Upper lobe of left lung (tissue), 6 donors: ENCODE measurements around the gene SERPINH1. TPM values are rescaled to one million over a fixed set of nuclear protein-coding genes. Genes with fewer than 3 reads are reported as not detected.

Experiments used
- ATAC-seq, 2 donors: fragments of 200-7000 bp; cut with Tn5 transposase; one replicate each; pipeline ENCODE4 v1.9.1; 2022; ENCODE audit warnings: mild to moderate bottlenecking in 2 of 2, moderate library complexity in 2 of 2; ENCODE audit not compliant: low FRiP score in 2 of 2
- DNase-seq, 2 donors: peaks; one replicate each; pipeline ENCODE4 v3.0.0-alpha.2; 2019 to 2020
- H3K27ac ChIP-seq, 4 donors: fragments of 200-600 bp; sonication (generic); one replicate each; pipeline ENCODE4 v1.5.1; 2016 to 2019
- H3K27me3 ChIP-seq, 4 donors: fragments of 200-600 bp; sonication (generic); one replicate each; pipeline ENCODE4 v1.5.1; 2017 to 2019
- H3K36me3 ChIP-seq, 4 donors: fragments of 200-600 bp; sonication (generic); one replicate each; pipeline ENCODE4 v1.5.1; 2016 to 2019
- H3K4me1 ChIP-seq, 4 donors: fragments of 200-600 bp; sonication (generic); one replicate each; pipeline ENCODE4 v1.5.1; 2018 to 2019
- H3K4me3 ChIP-seq, 4 donors: fragments of 200-600 bp; sonication (generic); one replicate each; pipeline ENCODE4 v1.5.1; 2017 to 2019; ENCODE audit warnings: mild to moderate bottlenecking in 2 of 4, moderate library complexity in 1 of 4
- H3K9me3 ChIP-seq, 4 donors: fragments of 200-600 bp; sonication (generic); one replicate each; pipeline ENCODE4 v1.5.1; 2018 to 2019
- EP300 ChIP-seq, 4 donors: sonication (generic); formaldehyde crosslinking; IDR thresholded peaks; one replicate each; pipeline ENCODE4 v1.5.1; 2017; ENCODE audit warnings: antibody characterized with exemption in 4 of 4, control low read depth in 2 of 4
- POLR2A ChIP-seq, 4 donors: fragments of 450-650 bp; IDR thresholded peaks; one replicate each; pipeline ENCODE4 v1.5.1; 2016 to 2017; ENCODE audit warnings: antibody characterized with exemption in 4 of 4, mild to moderate bottlenecking in 2 of 4
- POLR2AphosphoS5 ChIP-seq, 2 donors: sonication (generic); formaldehyde crosslinking; IDR thresholded peaks; one replicate each; pipeline ENCODE4 v1.5.1; 2017; ENCODE audit warnings: antibody characterized with exemption in 2 of 2
- WGBS, 2 donors: methylation state at CpG; one replicate each; pipeline ENCODE4 v1.1.5; 2017 to 2018; 5-methylcytosine and 5-hydroxymethylcytosine counted together
- total RNA-seq, 6 donors: library from RNA; depleted of rRNA in 4 of 6; stranded (reverse); fragments of >200 nt in 4 of 6; gene quantifications; one replicate each; pipeline versions ENCODE4 v1.1.0 to v1.2.1, GENCODE V29; 2016 to 2021
- TF ChIP-seq, protein P1 (sequence below), 6 experiments: fragments of 450-650 bp in 4 of 6; fragments of 200-600 bp in 2 of 6; sonication (generic) in 2 of 6; IDR thresholded peaks; one replicate each; pipeline ENCODE4 v1.5.1; 2016 to 2019; ENCODE audit warnings: antibody characterized with exemption in 6 of 6
- donor health status: DM: no; HTN: no; CAD: no; lungs with moderate emphysema.
- donor health status: DM: no; HTN: yes; CAD: no; lungs with severe emphysema.

Gene SERPINH1
- total RNA-seq, 6 donors from 2014 or later, result 95.9 to 266 (median 145) TPM

DNA sequence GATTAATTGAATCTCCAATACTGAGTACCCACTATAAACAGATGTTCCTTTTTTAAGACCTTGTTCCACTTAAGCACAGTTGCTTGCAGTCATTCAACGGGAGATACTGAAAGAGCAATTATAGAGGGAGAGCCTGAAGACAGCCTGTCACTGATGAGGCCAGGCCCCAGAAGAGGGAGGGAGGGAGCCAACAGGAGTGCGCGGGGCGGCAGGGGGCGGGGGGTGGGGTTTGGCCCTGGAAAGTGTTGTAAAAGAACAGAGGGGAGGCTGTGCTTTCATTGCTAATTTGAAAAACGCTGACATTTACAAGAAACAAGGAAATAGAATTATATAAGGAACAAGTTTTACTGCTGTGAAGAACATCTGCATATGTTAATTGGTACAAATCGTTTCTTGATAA lies 53.7 kb downstream of the SERPINH1 start:
- Histone ChIP-seq H3K27ac (no peak overlapping the region), H3K36me3 (no peaks in the 10 kb centered on the region), H3K4me3 (no peak overlapping the region), H3K9me3 (no peaks in the 10 kb centered on the region), H3K27me3 (no peaks in the 10 kb centered on the region), H3K4me1 (no peaks in the 10 kb centered on the region)
- ATAC-seq (no peak), DNase-seq (no peak)
- TF ChIP-seq EP300 (IDR thresholded peaks at IDR 0.05) (no peak), POLR2A (IDR thresholded peaks at IDR 0.05) (no peak), POLR2AphosphoS5 (IDR thresholded peaks at IDR 0.05) (no peak)
- TF ChIP-seq, protein P1, sequence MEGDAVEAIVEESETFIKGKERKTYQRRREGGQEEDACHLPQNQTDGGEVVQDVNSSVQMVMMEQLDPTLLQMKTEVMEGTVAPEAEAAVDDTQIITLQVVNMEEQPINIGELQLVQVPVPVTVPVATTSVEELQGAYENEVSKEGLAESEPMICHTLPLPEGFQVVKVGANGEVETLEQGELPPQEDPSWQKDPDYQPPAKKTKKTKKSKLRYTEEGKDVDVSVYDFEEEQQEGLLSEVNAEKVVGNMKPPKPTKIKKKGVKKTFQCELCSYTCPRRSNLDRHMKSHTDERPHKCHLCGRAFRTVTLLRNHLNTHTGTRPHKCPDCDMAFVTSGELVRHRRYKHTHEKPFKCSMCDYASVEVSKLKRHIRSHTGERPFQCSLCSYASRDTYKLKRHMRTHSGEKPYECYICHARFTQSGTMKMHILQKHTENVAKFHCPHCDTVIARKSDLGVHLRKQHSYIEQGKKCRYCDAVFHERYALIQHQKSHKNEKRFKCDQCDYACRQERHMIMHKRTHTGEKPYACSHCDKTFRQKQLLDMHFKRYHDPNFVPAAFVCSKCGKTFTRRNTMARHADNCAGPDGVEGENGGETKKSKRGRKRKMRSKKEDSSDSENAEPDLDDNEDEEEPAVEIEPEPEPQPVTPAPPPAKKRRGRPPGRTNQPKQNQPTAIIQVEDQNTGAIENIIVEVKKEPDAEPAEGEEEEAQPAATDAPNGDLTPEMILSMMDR (IDR thresholded peaks at IDR 0.05), result no peak
- WGBS, 2 donors, result 63 to 76% methylated on average over 7 of the region's 7 CpGs

DNA sequence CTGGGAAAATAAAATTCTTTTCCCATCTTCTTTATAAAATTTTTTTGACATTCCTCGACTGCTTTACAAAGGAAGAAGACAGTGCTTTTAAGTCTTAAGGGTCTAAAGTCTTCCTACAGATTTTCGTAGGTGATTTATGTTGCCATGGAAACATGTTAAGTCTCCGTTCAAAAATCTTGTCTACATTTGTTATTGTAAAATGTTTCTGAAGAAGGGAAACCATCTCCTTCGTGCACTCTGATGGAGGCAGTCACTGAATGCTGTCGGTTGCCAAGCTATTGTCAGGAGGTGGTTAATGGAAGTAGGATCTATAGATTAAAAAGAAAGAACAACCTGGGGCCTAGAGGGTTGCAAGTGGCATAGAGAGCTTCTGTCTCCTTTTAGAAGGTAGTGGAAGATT lies 54.2 kb downstream of the SERPINH1 start:
- TF ChIP-seq EP300 (IDR thresholded peaks at IDR 0.05) (no peak), POLR2A (IDR thresholded peaks at IDR 0.05) (no peak), POLR2AphosphoS5 (IDR thresholded peaks at IDR 0.05) (no peak)
- TF ChIP-seq, protein P1 (IDR thresholded peaks at IDR 0.05), result no peak
- no peak overlapping the region for H3K27ac ChIP-seq
- no peaks in the 10 kb centered on the region for H3K36me3 ChIP-seq
- no peaks in the 10 kb centered on the region for H3K4me1 ChIP-seq
- no peak overlapping the region for H3K4me3 ChIP-seq
- no peak for ATAC-seq
- no peak for DNase-seq
- H3K9me3 ChIP-seq, result no peaks in the 10 kb centered on the region
- no peaks in the 10 kb centered on the region for H3K27me3 ChIP-seq
- 77 to 84% methylated on average over 5 of the region's 5 CpGs for WGBS, 2 donors

Other genes with a start within 250 kb of the SERPINH1 start
- 100 to 1,000 TPM; 119 to 235 (median 170) TPM for gene ARRB1, start 210.6 kb upstream of the SERPINH1 start, total RNA-seq
- gene RPS3, start 162.7 kb upstream of the SERPINH1 start, total RNA-seq, result 1,000 to 10,000 TPM in 4 of 6 donors, 100 to 1,000 TPM in 2; 474 to 2,141 (median 1,268) TPM
- gene KLHL35, start 129.1 kb upstream of the SERPINH1 start, total RNA-seq, result 1 to 10 TPM; 3.5 to 7.3 (median 4.3) TPM
- 10 to 100 TPM in 4 of 6 donors, 1 to 10 TPM in 2; 5.7 to 34.6 (median 14.0) TPM for gene GDPD5, start 36.3 kb upstream of the SERPINH1 start, total RNA-seq
- 10 to 100 TPM in 2 of 6 donors, 1 to 10 TPM in 4; 3.5 to 17.6 (median 8.9) TPM for gene MAP6, start 106.8 kb downstream of the SERPINH1 start, total RNA-seq
- under 1 TPM in 2 of 6 donors, not detected in 4; 0.11 to 0.13 TPM for gene MOGAT2, start 155.6 kb downstream of the SERPINH1 start, total RNA-seq
- gene DGAT2, start 206.5 kb downstream of the SERPINH1 start, total RNA-seq, result 10 to 100 TPM in 3 of 6 donors, 1 to 10 TPM in 3; 2.1 to 17.3 (median 10.4) TPM